GM18858 (cell line): Measurements from ENCODE around the gene ZFHX3.

ENCODE experiments used
- ATAC-seq: cut with Tn5 transposase; IDR thresholded peaks from one replicate; pipeline ENCODE4 v1.9.1; 2021; ENCODE audit not compliant: unreplicated experiment

Gene ZFHX3

DNA sequence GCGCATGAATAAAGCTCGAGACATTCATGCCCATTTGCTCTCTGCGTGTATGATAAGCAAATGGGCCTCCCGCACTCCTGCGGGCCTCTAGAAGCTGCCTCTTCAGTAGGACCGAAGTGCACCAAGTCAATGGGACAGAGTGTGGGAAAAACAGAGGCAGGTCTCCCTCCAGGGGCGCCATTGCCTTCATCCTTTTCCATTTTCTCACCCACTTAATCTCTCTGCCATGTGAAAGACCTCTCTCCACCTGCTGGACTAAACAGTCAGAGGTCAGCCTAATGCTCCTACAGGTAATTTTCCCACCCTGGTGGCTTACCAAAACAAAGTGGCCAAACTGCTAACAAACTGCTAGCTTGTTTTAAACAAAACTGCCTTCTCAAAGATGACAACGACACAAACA is 210.9 kb downstream of the ZFHX3 start:
- ATAC-seq = no peak

DNA sequence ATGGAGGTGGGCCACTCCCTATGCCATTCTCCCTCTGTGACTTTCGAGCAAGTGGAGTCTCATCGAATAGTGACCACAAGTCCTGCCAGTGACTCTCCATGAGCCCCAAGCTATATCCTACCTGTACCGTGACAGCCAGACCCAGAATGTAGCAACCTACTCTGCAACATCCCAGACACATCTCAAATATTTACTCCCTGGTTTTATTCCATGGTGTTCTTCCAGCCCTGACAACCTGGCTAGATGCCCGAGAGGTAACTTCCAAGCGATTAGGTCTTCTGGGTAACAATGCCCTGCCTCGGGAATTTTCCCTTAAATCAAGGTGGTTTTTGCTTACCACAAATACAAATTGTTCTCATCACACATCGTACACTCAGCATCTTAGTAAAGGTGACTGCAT is 211.7 kb downstream of the ZFHX3 start:
- no peak for ATAC-seq

DNA sequence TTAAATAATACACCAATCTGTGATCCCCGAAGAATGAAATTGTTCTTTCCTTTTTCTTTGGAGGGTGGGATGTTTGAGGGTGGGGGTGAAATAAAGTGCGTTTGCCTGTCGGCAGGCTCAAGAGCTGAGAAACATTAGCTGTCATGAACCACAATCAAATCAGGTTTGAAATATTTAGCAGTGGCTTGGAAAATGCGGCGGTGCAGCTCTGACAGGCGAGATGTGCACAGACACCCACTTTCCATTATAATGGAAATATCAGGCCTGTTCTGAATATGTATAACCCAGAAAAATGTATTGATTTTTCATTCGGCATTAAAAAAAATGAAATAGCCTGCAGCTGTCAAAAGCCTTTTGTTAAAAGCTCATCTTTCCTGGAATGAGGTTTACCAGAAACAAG is 212.8 kb downstream of the ZFHX3 start:
- ATAC-seq = no peak

DNA sequence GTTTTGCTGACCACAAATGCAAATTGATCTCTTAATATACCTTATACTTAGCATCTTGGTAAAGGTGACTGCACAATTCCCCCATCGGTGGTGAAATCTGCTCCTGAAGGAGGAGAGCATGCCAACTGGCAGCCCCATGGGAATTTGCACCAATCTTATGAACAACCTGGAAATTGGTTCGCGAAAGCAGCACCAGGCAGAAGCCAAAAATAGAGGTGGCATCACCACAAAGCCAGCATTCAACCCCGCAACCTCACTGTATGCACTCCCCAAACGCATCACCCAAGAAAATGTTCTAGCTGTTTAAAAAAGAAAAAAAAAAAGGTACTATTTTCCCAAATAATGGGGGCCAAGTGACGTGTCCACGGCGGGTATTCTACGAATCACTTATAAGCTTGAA is 213.4 kb downstream of the ZFHX3 start:
- ATAC-seq = no peak

DNA sequence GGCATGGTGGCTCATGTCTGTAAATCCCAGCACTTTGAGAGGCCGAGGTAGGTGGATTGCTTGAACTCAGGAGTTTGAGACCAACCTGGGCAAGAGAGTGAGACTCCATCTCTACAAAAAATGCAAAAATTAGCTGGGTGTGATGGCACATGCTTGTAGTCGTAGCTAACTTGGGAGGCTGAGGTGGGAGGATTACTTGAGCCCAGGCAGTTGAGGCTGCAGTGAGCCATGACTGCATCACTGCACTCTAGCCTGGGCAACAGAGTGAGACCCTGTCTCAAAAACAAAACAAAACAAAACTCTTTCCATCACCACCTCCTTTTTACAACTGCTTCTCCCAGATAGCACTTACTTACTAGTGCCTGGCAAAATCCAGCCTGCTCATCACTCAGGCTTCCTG is 214.0 kb downstream of the ZFHX3 start:
- ATAC-seq = no peak

DNA sequence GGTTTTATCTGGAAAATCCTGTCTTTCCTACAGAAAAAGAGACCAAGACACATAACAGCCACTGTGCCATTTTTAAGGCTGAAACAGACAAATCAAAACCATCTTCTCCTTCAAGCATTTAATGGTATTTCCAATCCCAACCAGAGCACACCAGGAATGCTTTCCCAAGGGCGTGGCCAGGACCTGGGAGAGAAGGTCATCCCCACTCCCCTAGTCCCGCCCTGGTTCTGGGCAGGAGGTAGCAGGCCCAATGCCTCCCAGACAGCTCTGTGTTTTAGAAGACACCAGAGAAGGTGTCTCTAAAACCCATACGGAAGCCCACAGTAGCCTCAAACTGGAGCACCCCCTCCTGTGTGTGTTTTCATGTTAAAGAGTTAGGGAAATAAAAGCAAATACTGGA is 214.4 kb downstream of the ZFHX3 start:
- no peak for ATAC-seq

DNA sequence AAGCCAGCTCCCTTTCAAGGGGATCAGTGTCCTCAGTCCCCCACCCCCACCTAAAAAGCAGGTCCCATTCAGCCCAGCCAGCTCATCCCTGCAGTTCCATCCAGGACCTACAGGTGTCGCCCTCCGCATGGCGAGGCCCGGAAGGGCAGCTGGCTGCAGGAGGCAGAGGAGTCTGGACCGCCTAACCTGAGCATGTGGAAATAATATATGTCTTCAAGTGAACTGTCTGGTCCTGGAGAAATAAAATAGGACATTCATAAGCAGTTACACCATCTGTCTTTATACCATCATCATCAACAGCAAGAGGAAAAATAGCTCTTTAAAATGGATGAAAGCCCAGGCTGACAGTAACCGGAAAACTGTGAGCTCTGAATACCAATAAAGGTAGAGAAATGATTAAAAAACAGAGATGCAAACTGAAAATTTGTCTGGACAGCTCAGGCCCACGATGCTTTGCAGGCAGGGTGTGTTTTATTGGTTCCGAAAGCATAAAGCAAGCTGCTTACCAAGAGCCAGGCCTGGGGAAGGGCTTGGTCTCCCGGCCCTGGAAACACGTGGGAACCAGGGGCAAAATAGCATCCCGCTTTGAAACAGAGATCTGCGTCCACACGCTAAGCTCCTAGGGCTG is 215.2 kb downstream of the ZFHX3 start:
- ATAC-seq = peak; percentile 62

DNA sequence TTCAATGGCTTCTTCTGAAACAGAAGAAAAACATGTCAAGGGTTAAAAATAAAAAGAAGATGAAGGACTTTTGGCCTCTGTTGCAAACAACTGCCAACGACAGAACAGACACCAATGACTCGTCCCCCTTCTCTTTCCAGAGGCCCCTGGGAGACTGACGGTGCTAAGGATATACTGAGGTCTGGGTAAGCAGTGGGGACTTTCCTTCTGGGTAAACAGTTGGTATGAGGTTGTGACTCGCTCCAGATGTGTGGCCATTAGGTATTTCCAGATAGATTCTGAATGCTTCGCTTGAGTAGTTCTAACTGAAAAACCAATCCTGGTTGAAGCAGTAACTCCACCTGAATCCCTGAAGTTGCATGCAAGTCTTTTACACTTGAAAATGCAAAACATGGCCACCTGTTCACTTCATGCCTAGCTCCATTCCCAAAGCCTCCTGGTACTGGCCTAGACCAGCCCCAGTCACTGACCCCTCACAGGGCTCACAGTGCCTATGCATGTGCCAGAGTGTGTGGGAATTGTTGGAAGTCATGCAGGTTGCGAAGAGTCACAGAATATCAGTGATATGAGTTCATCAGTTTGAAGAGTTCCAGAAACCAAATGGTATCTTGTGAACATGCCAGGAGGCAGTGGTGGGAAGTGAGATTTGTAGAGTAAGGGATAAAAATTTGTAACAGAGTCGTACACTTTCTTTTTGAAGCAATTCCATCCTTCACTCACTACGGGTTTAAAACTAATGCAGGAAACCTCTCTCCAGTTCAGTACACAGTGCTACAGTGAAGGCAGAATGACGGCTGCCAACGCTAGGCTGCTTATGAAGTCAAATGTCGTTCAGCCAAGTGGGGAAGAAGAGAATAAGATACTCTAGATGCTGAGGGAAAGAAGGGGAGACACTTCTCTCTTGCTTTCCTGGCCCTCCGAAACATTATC is 217.8 kb downstream of the ZFHX3 start:
- ATAC-seq = no peak

DNA sequence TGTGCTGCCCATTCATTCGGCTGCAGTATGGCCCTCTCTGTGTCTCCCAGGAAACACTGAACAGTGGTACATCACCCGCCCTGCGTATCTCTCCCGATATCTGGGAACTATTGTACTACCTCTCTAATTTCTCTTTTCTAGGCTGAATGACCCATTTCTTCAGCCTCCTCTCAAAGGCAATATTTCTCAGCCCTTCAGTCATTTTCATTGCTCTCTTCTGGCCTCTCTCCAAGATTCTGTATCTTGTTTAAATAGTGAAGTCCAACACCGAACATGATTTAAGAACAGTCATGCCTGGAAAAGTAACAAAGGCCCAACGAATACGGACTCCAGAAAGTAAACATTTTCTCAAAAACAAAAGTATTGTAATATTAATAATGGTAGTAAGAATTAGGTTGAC is 220.1 kb downstream of the ZFHX3 start:
- ATAC-seq = no peak

DNA sequence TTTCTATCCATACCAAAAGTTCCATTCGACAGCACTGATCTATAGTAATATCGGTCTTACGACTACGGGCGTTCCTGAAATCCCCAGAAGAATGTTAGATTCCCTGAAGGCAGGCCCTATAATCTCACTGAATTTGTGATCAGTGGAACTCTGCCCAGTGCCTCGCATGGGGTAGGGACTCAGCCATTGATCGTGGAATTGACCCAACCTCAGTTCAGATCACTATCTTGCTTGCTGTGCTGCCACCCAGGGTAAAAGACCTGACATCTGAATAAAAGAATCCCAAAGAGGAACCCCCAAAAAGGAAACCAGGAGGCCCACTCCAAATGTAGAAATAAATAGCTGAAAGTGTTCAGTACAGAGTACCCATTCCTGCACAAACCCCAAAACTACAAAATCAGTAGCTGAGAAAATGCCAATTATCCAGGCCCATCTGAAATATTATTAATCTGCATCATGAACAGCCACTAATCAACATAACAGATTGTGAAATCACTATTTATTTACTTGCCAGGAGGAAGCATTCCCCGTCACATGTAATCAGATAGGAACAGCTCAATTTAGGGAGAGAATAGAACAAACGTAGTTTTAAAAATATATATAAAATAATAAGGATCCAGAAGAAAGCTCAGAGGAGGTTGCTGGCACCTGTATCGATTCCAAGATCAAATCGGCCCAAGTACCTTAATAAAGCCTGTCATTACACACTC is 221.9 kb downstream of the ZFHX3 start:
- ATAC-seq = no peak

DNA sequence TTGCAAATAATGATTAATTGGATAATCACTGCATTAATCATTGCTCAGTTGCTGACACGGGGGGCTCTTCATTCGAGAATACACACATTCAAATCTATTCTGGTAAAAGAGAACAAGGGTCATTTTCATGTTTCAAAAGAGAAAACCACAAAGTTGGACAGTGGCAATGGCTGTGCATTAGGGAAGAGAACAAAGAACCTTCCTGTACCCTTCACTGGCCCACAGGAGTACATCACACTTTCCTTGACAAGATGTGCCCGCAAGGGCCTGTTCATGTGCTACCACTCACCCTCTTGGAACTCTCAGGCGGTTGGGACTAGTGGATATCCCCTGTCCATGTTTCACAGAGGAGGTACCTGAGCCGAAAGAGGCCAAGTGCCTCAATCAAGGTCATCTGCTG is 223.2 kb downstream of the ZFHX3 start:
- ATAC-seq = no peak

DNA sequence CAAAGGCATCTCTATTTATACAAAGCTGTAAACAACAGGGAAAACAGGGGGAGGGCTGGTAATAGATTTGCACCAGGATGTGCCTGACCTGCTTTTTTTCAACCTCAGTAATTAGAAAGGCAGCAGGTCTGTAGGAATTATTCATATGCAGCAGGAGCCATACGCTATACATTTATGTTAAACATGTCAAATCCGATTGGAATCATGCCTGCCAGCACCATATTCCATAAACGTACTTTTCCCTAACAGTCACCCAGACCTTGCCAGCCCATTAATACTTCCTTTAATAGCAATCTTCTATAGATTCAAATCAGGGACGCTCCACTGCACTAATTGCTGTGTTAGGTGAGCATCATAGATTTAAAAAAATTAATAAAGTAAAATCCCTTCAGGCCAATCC is 223.9 kb downstream of the ZFHX3 start:
- no peak for ATAC-seq

DNA sequence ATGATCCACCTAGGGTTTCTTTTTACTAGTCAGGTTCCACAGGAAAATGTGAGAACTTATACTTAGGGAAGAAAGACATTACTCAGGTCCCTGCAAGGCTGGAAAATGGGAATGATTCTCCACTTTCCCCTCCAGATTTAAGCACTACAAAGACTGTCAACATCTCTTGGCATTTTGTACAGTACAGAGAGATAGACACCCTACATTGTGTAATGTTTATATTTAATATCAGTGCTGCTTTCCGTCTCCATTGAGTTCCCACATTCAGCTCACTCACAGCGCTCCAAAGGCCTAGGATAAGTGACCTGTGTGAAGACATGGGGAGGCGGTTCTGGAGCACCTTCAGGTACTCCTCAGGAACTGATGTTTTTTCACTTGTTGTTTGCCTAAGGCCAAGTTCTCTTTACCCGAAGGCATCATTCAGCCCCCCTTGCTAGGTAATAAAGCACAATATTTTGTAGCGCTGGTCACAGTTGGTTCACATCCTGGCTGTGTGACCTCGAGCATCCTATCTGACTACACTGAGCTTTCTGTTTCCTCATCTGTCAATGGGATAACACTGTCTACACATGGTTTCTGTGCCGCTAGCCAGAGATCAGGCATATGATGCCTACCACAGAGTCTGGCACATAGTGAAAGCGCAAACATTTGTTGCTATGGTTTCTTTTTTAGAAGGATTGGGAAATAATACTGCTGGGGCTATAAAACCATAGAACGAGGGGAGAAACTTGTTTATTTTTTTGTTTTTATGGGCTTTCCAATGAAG is 226.6 kb downstream of the ZFHX3 start:
- no peak for ATAC-seq

DNA sequence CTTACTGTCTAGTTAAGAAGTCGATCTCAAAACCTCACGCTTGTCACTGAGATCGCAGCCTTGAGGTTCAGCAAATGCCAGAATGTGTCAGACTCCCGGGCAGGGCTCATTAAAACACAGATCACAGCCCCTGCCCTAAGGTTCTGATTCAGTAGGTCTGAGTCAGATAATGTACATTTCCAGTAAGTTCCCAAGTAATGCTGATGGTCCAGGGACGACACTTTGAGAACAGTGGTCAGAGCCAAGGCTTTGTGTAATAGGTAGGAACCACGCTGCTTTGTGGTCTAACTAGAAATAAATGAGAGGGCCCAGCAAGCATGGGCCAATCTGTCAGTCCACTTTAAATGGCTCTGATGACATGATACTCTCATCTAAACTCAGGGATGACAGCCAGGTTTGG is 228.6 kb downstream of the ZFHX3 start:
- no peak for ATAC-seq

DNA sequence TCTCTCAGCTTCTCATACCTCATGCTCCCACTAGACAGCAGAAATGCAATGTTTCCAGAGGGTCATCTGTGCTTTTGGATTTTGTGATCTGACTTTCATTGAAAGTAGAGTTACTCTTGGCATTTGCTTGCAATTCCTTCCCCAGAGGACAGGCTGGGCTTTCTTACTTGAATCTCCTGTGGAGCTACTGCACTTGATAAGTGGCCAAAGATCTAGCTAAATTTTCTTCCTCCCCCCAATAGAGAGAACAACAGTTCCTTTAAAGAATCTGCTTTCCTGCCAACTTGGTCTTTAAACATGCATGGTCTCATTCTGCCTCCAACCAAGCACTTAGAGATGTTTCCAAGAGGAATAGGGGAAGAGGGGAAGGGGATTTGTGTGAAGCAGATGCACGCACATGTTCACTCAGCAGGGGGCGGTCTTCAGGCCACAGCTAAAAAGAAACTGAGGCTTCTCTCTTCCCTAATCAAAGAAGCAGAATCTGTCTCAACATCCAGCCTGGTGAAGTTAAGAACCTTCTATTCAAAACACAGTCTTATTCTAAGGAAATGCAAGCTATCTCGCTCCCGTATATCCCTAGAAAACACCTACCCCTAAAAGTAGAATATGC is 229.6 kb downstream of the ZFHX3 start:
- no peak for ATAC-seq

DNA sequence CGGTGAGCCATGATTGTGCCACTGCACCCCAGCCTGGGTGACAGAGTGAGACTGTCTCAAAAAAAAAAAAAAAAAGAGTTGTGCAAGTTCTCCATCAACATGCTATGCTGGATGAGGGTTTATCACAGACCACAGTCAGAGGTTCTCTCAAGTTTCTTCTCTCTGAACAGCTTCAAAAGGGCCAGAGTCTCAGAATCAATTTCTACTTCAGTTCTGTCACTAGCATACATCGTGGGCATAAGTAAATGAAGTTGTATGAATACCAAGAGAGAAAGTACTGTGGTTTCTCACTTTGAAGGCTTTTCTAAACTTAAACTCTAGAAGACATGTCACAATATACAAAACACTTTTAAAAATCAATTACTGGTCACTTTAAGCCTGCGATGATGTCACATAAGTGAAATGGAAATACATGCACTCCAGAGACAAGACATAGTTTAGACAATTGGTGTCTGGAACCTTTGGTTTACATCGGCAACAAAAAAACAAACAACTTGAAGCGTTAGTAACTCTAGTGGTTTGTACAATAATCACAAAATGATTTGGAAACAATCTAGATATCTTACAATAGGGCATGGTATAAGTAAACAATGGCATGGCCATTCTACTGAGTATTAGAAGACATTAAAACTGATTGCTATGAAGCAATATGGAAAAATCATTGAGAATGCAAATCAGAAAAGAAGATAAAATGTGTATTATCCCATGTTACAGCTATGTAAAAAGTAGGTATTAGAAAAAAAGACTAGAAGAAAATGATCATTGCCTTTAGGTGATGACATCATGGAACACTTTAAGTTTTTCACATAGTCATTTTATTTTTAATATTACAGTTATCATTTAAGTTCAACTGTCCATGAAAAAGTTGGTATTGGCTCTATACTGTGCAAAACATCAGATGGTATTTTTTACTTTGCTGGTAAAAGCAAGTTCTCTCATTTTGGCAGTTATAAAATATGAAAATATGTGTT is 232.3 kb downstream of the ZFHX3 start:
- peak; percentile 67 for ATAC-seq

DNA sequence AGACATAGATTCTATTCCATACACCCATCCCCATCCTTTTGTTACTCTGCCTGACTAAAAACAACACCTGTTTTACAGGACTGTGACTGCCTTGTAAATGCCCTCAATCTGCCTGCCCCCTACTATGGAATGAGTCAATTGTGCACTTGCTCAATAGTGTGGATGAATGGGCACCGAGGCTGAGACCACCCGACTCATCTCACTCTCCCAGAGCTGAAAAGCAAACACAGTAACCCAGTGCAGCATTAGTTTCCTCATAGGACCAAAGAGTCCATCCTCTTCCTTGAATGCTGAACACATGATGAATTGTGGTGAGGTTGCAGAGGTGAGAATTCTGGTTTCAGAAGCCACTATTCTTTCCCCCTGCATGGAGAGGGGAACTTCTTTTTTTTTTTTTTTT is 233.7 kb downstream of the ZFHX3 start:
- ATAC-seq = no peak

DNA sequence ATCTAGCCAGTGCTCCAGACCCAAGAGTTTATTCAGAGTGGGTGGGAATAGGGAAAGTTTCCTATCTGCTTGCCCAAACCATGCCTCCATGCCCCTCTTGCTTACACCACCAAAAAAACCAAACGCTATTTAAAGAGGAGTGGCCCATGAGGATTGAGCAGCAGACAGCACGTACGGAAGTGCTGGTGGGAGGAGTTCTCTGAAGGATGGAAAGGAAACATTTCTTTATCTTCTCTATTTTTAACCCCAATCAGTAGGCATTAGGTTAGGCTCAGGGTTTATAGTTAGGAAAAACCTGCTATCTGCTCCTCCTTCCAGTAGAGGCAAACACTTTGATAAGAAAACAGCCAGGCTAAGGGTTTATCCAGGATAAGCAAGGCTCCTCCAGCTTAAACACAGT is 235.3 kb downstream of the ZFHX3 start:
- no peak for ATAC-seq

DNA sequence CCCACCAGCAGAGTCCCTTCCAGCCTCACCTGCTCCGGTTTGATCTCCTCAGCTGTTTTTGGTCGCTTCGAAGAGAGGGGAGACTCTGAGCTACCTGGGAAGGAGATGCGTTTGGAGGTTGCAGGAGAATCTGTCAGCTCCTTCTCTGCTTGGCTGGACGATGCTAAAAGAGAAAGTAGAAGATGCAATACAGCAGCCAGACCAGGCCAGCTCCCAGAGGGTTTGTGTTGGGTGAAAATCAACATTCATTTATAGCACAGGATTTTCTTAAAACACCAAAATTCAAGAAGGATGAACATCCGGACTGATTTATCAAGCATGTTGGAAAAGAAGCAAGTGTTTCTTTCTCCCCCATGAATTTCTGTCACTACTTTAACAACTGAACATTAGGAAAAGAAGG is 236.1 kb downstream of the ZFHX3 start:
- no peak for ATAC-seq
